ENCODE data around the gene YIF1A.

GRCh38 chr11:66323684-66324083 lies 34.7 kb upstream of the YIF1A start:
- no peak for TF ChIP-seq CTCF (IDR thresholded peaks at IDR 0.05)
- no peak for TF ChIP-seq POLR2AphosphoS5 (IDR thresholded peaks at IDR 0.05)
